Parathyroid adenoma (tissue), 2 donors: ENCODE results near the gene TXNDC11.

Source experiments
- H2AFZ ChIP-seq: fragments of 300-600 bp; sonication (generic); one replicate; pipeline ENCODE4 v1.7.0; 2017; ENCODE audit warnings: antibody characterized with exemption, mild to moderate bottlenecking
- H3K27ac ChIP-seq: fragments of 300-600 bp; sonication (generic); one replicate; pipeline ENCODE4 v1.7.0; 2017
- H3K27me3 ChIP-seq: fragments of 300-600 bp; sonication (generic); one replicate; pipeline ENCODE4 v1.7.0; 2017; ENCODE audit warnings: low read length; ENCODE audit not compliant: control insufficient read depth, insufficient read depth
- H3K36me3 ChIP-seq: fragments of 300-600 bp; sonication (generic); one replicate; pipeline ENCODE4 v1.7.0; 2017; ENCODE audit warnings: low read length; ENCODE audit not compliant: control insufficient read depth, insufficient read depth
- H3K4me1 ChIP-seq: fragments of 300-600 bp; sonication (generic); one replicate; pipeline ENCODE4 v1.7.0; 2017; ENCODE audit warnings: control low read depth
- H3K4me2 ChIP-seq: fragments of 300-600 bp; sonication (generic); one replicate; pipeline ENCODE4 v1.7.0; 2017; ENCODE audit warnings: low read length
- H3K4me3 ChIP-seq: fragments of 300-600 bp; sonication (generic); one replicate; pipeline ENCODE4 v1.7.0; 2017; ENCODE audit warnings: low read depth, low read length
- H3K79me2 ChIP-seq: fragments of 300-600 bp; sonication (generic); one replicate; pipeline ENCODE4 v1.7.0; 2017; ENCODE audit warnings: control low read depth
- H3K9ac ChIP-seq: fragments of 300-600 bp; sonication (generic); one replicate; pipeline ENCODE4 v1.7.0; 2017; ENCODE audit warnings: mild to moderate bottlenecking
- H3K9me3 ChIP-seq: fragments of 300-600 bp; sonication (generic); one replicate; pipeline ENCODE4 v1.7.0; 2017; ENCODE audit warnings: low read length; ENCODE audit not compliant: control insufficient read depth
- TF ChIP-seq, protein P1 (sequence below): fragments of 300-600 bp; sonication (generic); IDR thresholded peaks from one replicate; pipeline ENCODE4 v1.7.0; 2017; ENCODE audit warnings: antibody characterized with exemption, mild to moderate bottlenecking
- donor health status: primary hyperparathyroidism.

TXNDC11 gene

DNA sequence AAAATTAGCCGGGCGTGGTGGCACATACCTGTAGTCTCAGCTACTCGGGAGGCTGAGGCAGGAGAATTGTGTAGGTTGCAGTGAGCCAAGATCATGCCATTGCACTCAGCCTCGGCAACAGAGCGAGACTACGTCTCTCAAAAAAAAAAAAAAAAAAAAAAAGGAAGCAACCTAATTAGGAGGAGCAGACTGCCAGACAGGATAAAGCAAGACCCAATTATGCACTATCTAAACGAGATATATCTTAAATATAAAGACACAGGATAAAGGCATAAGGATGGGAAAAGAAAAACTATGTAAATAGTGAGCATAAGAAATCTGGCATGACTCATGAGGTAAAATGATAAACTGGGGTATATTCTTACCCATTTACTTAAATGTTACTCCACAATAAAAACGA lies 4.9 kb downstream of the TXNDC11 start:
- no peak overlapping the region for H3K4me2 ChIP-seq
- H3K79me2 ChIP-seq: peaks cover 10% of the 10 kb centered on the region
- peaks cover 4% of the 10 kb centered on the region for H3K4me1 ChIP-seq
- H3K27me3 ChIP-seq: no peaks in the 10 kb centered on the region
- no peak overlapping the region for H3K4me3 ChIP-seq
- no peaks in the 10 kb centered on the region for H3K9me3 ChIP-seq
- no peak overlapping the region for H3K9ac ChIP-seq
- no peak overlapping the region for H2AFZ ChIP-seq
- TF ChIP-seq, protein P1, sequence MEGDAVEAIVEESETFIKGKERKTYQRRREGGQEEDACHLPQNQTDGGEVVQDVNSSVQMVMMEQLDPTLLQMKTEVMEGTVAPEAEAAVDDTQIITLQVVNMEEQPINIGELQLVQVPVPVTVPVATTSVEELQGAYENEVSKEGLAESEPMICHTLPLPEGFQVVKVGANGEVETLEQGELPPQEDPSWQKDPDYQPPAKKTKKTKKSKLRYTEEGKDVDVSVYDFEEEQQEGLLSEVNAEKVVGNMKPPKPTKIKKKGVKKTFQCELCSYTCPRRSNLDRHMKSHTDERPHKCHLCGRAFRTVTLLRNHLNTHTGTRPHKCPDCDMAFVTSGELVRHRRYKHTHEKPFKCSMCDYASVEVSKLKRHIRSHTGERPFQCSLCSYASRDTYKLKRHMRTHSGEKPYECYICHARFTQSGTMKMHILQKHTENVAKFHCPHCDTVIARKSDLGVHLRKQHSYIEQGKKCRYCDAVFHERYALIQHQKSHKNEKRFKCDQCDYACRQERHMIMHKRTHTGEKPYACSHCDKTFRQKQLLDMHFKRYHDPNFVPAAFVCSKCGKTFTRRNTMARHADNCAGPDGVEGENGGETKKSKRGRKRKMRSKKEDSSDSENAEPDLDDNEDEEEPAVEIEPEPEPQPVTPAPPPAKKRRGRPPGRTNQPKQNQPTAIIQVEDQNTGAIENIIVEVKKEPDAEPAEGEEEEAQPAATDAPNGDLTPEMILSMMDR: no peak
- no peaks in the 10 kb centered on the region for H3K36me3 ChIP-seq
- H3K27ac ChIP-seq: no peak overlapping the region

DNA sequence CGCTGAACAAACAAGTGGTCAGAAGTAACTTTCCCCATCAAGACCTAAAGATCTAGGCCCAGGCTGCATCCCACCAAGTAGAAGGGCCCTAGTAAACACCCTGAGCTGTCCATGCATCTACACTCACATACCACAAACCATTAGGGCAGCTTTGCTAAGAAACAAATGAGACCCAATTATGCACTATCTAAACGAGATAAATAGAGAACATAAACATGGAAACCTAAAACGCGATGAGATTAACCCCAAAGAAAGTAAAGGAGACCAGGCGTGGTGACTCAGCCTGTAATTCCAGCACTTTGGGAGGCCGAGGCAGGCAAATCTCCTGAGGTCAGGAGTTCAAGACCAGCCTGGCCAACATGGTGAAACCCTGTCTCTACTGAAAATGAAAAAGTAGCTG lies 5.8 kb downstream of the TXNDC11 start:
- no peaks in the 10 kb centered on the region for H3K36me3 ChIP-seq
- no peak overlapping the region for H3K27ac ChIP-seq

DNA sequence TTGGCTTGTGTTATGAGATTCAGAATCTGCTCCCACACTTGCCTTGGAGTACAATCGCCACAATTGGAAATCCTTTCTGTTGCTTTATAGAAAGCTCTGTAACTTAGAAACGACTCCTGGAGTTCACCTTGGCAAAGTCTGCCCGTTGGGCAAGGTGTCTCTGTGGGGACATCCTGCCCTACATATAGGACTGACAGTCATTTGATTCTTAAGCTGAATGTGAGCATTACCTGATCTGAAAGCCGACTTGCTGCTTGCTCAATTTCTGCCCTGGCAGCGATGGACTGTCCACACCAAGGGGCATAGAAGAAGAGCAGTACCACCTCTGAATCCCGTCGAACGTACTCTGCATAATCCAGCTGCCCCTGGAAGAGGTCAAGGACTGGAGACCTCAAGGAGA lies 6.9 kb downstream of the TXNDC11 start:
- Histone ChIP-seq H3K4me2 (peak overlapping the region; percentile 52), H3K9me3 (no peaks in the 10 kb centered on the region), H3K27ac (no peak overlapping the region), H3K79me2 (peaks cover 5% of the 10 kb centered on the region), H3K36me3 (no peaks in the 10 kb centered on the region), H3K4me1 (peaks cover 4% of the 10 kb centered on the region), H3K27me3 (no peaks in the 10 kb centered on the region), H3K4me3 (peak overlapping the region; percentile 26), H3K9ac (no peak overlapping the region), H2AFZ (no peak overlapping the region)
- TF ChIP-seq, protein P1: no peak

More for the DNA sequence above, 5.8 kb downstream of the TXNDC11 start:
- Histone ChIP-seq H3K79me2 (peaks cover 10% of the 10 kb centered on the region), H2AFZ (no peak overlapping the region), H3K4me1 (peaks cover 4% of the 10 kb centered on the region), H3K9ac (no peak overlapping the region), H3K9me3 (no peaks in the 10 kb centered on the region), H3K4me3 (no peak overlapping the region), H3K4me2 (peak overlapping the region; percentile 52), H3K27me3 (no peaks in the 10 kb centered on the region)
- TF ChIP-seq, protein P1: no peak

DNA sequence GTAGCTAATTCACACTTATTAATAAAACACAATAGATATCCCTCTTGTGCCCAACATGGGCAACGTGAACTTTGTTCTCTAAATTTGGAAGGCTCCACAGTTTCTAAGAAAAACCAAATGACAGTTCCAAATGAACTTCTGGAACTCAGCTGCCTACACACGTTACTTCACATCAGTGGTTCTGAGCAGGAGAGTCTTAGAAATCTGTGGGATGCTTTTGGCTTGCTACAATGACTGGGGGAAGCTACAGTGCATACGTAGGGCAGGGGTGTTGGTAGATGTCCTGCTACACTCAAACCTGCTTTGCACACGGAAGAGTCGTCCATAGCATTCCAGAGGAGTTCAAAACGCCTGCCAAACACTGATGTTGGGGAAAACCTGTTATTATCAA lies 8.0 kb downstream of the TXNDC11 start:
- Histone ChIP-seq H3K36me3 (no peaks in the 10 kb centered on the region), H3K4me3 (peak overlapping the region; percentile 3), H3K79me2 (peaks cover 7% of the 10 kb centered on the region), H3K27me3 (no peaks in the 10 kb centered on the region), H3K9ac (no peak overlapping the region), H2AFZ (no peak overlapping the region), H3K4me2 (peak overlapping the region; percentile 40), H3K27ac (no peak overlapping the region), H3K9me3 (no peaks in the 10 kb centered on the region), H3K4me1 (peaks cover 4% of the 10 kb centered on the region)
- TF ChIP-seq, protein P1: no peak

DNA sequence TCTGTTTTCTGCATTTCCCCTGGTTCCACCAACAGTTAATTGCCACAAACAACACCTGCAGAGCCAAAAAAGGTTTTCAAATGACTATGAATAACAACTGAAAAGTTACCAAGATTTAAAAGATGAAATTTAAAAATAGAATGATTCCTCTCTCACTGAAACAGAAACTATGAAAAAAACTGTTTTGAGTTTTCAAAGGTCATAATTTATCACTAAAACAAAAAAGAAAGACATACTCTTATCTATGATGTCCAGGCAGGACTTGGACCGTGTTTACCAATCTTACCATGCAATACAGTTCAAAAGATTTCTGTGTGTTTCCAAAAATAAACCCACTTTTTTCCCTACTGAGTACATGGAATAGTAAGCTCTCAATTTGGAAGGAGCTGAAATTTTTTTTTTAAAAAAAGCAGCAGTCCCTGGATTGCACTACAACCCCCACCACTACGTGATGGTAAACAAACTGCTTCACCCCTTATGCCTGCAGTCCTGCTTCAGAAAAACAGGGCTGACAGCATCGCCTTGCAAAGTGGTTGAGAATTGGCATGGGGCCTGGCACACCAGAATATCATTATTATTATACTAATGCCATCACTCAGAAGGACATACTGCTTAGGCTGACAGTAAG lies 8.5 kb downstream of the TXNDC11 start:
- Histone ChIP-seq H3K36me3 (no peaks in the 10 kb centered on the region), H2AFZ (no peak overlapping the region), H3K9me3 (no peaks in the 10 kb centered on the region), H3K4me3 (peak overlapping the region; percentile 3), H3K27me3 (no peaks in the 10 kb centered on the region), H3K9ac (no peak overlapping the region), H3K4me1 (peaks cover 4% of the 10 kb centered on the region), H3K27ac (no peak overlapping the region), H3K4me2 (peak overlapping the region; percentile 40), H3K79me2 (peaks cover 8% of the 10 kb centered on the region)
- TF ChIP-seq, protein P1: no peak
